NCI-H1417 treated with DMSO at 0.1 percent for 48 hours (cell line): ENCODE measurements around the gene SRPK3.
"Not testable (repeated sequence)": the region's sequence is repeated elsewhere in the genome, so short reads cannot be mapped to it uniquely, and the experiment has no call there.

Source experiments
- DNase-seq: peaks from one replicate; lab custom pipeline; 2025; lab: John Stamatoyannopoulos, UW

SRPK3 gene

GRCh38 chrX:153746359-153746758 is 34.5 kb upstream of the SRPK3 start:
- no peak for DNase-seq

- DNase-seq = not testable (repeated sequence)
These were observed 33.9 kb upstream of the SRPK3 start for GRCh38 chrX:153746991-153747390.

- not testable (repeated sequence) for DNase-seq
These were observed 31.8 kb upstream of the SRPK3 start for GRCh38 chrX:153749017-153749416.

- no peak for DNase-seq
These were observed 30.6 kb upstream of the SRPK3 start for GRCh38 chrX:153750127-153750774.

- no peak for DNase-seq
These were observed 25.7 kb upstream of the SRPK3 start for GRCh38 chrX:153755136-153755535.

- no peak for DNase-seq
These were observed 19.0 kb upstream of the SRPK3 start for GRCh38 chrX:153761863-153762262.

GRCh38 chrX:153762626-153763173 is 18.1 kb upstream of the SRPK3 start:
- DNase-seq = no peak

GRCh38 chrX:153763298-153763932 is 17.4 kb upstream of the SRPK3 start:
- DNase-seq = no peak

GRCh38 chrX:153763989-153764755 is 16.7 kb upstream of the SRPK3 start, which contains the start of gene PLXNB3:
PLXNB3 (plus strand) TSS chrX:153764249; CDS start chrX:153765536, 1,287 bp downstream.
- DNase-seq = peak; percentile 31

- no peak for DNase-seq
These were observed 16.1 kb upstream of the SRPK3 start for GRCh38 chrX:153764786-153765137.

- no peak for DNase-seq
These were observed 15.4 kb upstream of the SRPK3 start for GRCh38 chrX:153765138-153766079.

- DNase-seq = no peak
These were observed 14.6 kb upstream of the SRPK3 start for GRCh38 chrX:153766098-153766817.

GRCh38 chrX:153766871-153767673 is 13.8 kb upstream of the SRPK3 start:
- DNase-seq = no peak

GRCh38 chrX:153767674-153768055 is 13.2 kb upstream of the SRPK3 start:
- DNase-seq = no peak

GRCh38 chrX:153768311-153769157 is 12.3 kb upstream of the SRPK3 start:
- DNase-seq = no peak

- no peak for DNase-seq
These were observed 11.5 kb upstream of the SRPK3 start for GRCh38 chrX:153769158-153769864.

- DNase-seq = no peak
These were observed 10.8 kb upstream of the SRPK3 start for GRCh38 chrX:153769865-153770600.
